Measurements from ENCODE around the gene TXN. TPM values are rescaled to one million over a fixed set of nuclear protein-coding genes. Genes with fewer than 3 reads are reported as not detected.
"Not testable (repeated sequence)": the region's sequence is repeated elsewhere in the genome, so short reads cannot be mapped to it uniquely, and the experiment has no call there.

The TXN gene
- total RNA-seq, 1 experiment from 2014 or later, result 441 TPM

DNA sequence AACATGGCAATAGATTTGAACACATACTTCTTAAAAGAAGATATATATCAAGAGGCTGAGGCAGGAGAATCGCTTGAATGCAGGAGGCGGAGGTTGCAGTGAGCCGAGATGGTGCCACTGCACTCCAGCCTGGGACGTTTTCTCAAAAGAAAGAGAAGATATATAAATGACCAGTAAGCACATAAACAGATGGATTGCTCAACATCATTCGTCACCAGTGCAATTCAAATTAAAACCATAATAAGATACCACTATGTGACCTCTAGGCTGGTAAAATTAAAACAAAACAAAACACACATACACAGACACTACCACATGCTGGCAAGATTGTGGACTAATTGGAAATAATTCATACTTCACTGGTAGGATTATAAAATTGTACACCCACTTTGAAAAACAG is 5.3 kb upstream of the TXN start:
- no peaks in the 10 kb centered on the region for H3K27me3 ChIP-seq
- H3K4me3 ChIP-seq, result no peak overlapping the region
- H3K9me3 ChIP-seq, result no peaks in the 10 kb centered on the region
- H3K36me3 ChIP-seq, result no peaks in the 10 kb centered on the region
- no peak for DNase-seq

- no peak overlapping the region for H3K4me3 ChIP-seq
- no peaks in the 10 kb centered on the region for H3K27me3 ChIP-seq
- no peaks in the 10 kb centered on the region for H3K9me3 ChIP-seq
- no peaks in the 10 kb centered on the region for H3K36me3 ChIP-seq
- no peak for DNase-seq
Observed at GRCh38 chr9:110260911-110261310, 4.6 kb upstream of the TXN start.

DNA sequence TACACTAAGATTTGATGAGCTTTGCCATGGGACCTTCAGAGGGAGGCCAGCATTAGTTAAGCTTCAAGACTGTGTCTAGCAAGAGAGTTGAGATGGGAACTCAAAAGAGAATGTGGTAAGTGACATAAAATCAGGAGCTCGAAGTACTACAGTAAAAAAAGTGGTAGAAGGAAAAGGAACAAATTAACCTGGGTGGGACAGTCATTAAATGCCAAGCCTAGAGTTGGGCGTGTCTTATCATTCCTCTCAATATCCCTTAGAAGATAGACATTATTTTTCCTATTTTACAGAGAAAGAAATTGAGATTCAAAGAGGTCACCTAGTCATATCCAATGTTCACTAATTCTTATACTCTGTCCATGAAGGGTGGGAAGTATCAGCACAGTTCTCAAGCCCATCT is 3.3 kb upstream of the TXN start:
- no peak for DNase-seq
- Histone ChIP-seq H3K4me3 (no peak overlapping the region), H3K9me3 (no peaks in the 10 kb centered on the region), H3K27me3 (no peaks in the 10 kb centered on the region), H3K36me3 (peaks cover 10% of the 10 kb centered on the region)

DNA sequence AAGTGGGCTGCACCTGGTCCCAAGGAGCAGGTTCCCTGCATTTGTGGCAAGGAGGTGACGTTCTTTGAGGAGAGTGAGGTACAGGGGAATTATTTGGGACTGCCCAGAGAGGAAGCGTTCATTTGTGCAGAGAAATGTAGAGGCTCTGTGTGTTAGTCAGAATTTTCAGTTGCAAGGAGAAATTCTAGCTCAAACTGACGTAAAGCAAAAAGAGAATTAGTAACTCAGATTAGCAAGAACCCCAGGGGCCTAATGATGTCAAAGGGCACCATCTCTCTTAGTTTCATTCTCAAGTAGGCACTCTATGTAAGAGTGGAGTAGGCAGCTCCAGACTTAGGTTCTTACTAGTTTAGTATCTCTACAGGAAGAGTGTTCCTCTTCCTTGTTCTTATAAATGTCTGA is 2.4 kb upstream of the TXN start:
- Histone ChIP-seq H3K9me3 (no peaks in the 10 kb centered on the region), H3K4me3 (no peak overlapping the region), H3K36me3 (peaks cover 18% of the 10 kb centered on the region), H3K27me3 (no peaks in the 10 kb centered on the region)
- DNase-seq, result no peak

DNA sequence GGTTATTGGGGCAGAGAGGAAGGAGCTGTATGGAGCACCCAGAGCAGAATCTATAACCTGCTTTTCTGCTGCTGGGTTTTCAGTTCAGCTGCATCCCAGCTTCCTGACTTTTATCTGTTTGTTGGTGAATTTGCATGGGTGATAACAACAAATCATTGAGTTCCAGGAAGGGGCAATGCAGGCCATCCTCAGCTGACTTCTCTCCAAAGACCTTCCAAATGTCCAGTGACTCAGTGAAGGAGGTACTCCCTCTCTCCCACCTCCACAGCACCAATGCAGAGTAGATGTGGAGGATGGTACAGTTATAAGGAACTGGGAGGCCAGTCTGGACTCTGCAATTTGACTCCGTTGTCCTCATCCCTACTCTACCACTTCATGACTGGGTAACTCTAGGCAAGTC is 1.6 kb upstream of the TXN start:
- no peaks in the 10 kb centered on the region for H3K9me3 ChIP-seq
- H3K4me3 ChIP-seq, result no peak overlapping the region; the same call in 1 of the 2 replicates
- H3K36me3 ChIP-seq, result peaks cover 25% of the 10 kb centered on the region
- no peaks in the 10 kb centered on the region for H3K27me3 ChIP-seq
- DNase-seq, result no peak

DNA sequence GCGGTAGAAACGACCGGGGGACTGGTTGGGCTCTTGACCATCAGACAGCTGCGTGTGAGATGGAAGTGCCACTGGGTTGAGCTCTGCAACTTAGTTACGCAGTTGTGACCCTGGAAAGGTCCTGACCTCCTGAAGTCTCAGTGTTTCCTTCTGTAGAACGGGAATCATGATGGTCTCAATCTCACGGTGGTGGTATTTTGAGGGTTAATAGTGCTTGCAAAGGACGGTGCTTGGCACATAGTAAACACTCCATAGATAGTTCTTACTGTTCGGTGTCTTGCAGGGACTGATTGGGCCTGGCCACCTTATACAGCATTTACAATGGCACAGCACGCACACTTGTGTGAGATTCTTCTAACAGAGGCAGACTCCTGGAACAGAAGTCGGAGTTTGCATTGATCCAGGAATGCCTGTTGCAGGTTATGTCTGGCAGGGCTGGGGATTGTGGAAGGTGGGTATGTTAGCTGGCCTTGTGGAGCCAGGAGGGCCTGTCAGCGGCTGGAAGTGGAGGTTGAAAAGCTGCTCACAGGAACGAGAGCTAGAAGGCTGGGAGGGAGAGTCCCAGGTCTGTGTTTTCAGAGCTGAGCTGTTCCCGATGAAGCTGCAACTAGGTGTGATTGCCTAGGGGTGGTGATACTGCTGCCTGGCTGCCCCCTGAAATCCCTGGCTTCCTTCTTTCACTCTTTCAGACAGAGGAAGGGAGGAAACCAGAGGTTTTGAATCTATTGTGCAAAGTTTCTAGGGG is 962 bp upstream of the TXN start:
- H3K4me3 ChIP-seq, result peak overlapping the region; percentile 69
- peak; percentile 14 for DNase-seq
- H3K27me3 ChIP-seq, result no peaks in the 10 kb centered on the region
- no peaks in the 10 kb centered on the region for H3K9me3 ChIP-seq
- peaks cover 30% of the 10 kb centered on the region for H3K36me3 ChIP-seq

GRCh38 chr9:110255463-110256379 is 586 bp downstream of the TXN start:
- no peaks in the 10 kb centered on the region for H3K27me3 ChIP-seq
- peak overlapping the region; percentile 69 for H3K4me3 ChIP-seq
- H3K36me3 ChIP-seq, result peaks cover 36% of the 10 kb centered on the region
- no peaks in the 10 kb centered on the region for H3K9me3 ChIP-seq
- DNase-seq, result peak; percentile 79

GRCh38 chr9:110255034-110255462 is 1.3 kb downstream of the TXN start:
- DNase-seq, result peak; percentile 5
- peak overlapping the region; percentile 69 for H3K4me3 ChIP-seq
- peaks cover 43% of the 10 kb centered on the region for H3K36me3 ChIP-seq
- H3K9me3 ChIP-seq, result no peaks in the 10 kb centered on the region
- no peaks in the 10 kb centered on the region for H3K27me3 ChIP-seq

DNA sequence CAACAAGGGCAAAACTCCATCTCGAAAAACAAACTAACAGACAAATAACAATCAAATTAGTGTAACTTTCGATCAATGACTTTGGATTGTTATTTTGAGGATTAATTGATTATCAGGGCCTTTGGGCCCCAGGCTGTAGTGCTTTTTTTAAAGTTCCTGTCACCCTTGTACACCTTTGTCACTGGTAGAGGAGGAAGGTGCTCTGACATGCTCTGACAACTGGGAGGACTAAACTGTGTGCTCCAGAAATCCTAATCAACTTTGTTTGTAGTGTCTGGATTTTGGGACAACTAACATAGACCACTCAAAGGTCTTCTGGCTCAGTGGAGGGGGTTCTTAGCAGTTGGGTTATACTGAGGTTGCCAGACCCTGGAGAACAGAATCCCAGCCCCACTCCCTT is 1.8 kb downstream of the TXN start:
- Histone ChIP-seq H3K4me3 (peak overlapping the region; percentile 69), H3K36me3 (peaks cover 49% of the 10 kb centered on the region), H3K9me3 (no peaks in the 10 kb centered on the region), H3K27me3 (no peaks in the 10 kb centered on the region)
- no peak for DNase-seq

DNA sequence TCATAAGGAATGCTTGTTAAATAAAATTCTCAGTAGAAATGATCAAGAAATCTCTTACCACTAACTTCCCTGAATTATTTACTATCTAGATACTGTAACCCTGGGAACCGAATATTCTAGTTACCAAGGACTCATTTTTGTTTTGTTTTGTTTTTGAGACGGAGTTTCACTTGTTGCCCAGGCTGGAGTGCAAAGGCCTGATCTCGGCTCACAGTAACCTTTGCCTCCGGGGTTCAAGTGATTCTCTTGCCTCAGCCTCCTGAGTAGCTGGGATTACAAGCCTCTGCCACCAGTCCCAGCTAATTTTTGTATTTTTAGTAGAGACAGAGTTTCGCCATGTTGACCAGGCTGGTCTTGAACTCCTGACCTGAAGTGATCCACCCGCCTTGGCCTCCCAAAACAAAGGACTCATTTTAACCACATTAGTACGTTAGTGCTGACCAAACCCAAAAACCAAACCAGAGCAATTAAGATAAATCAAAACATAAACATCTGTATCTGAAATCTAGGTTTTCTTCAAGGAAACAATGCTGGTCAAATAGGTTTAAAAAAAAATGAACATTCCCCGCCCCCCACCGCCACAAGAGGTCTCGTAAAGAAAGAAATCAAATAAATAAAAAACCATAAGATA is 3.7 kb downstream of the TXN start:
- Histone ChIP-seq H3K4me3 (no peak overlapping the region; the same call in 1 of the 2 replicates), H3K9me3 (no peaks in the 10 kb centered on the region), H3K27me3 (no peaks in the 10 kb centered on the region), H3K36me3 (peaks cover 65% of the 10 kb centered on the region)
- DNase-seq, result no peak

DNA sequence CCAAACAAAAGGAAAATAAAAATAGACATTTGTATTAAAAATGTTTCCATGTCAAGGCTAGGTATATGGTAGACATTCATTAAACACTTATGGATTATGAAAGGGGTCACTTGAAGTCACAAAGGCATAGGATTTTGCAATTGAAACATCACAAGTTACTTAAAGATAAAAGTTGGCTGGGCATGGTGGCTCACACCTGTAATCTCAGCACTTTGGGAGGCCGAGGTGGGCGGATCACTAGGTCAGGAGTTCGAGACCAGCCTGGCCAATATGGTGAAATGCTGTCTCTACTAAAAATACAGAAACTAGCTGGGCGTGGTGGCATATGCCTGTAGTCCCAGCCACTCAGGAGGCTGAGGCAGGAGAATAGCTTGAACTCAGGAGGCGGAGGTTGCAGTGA is 4.5 kb downstream of the TXN start:
- DNase-seq, H3K27me3 ChIP-seq, H3K4me3 ChIP-seq, H3K9me3 ChIP-seq: not testable (repeated sequence)
- peaks cover 72% of the 10 kb centered on the region for H3K36me3 ChIP-seq

DNA sequence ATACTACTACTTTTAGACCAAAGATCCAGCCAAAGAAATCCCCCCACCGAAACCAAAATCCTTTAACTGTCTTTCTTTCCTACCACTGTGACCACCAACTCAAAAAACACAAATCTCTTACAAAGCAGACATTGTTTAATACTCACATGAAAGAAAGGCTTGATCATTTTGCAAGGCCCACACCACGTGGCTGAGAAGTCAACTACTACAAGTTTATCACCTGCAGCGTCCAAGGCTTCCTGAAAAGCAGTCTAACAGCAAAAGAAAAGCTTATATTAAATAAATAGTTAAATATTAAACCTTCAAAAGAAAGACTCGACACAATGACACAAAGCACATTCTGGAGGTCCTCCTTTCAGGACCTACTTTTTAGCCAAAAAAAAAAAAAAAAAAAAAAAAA is 5.1 kb downstream of the TXN start:
- Histone ChIP-seq H3K9me3 (no peaks in the 10 kb centered on the region), H3K36me3 (peaks cover 78% of the 10 kb centered on the region), H3K4me3 (no peak overlapping the region), H3K27me3 (no peaks in the 10 kb centered on the region)
- DNase-seq, result no peak

- H3K9me3 ChIP-seq, result no peaks in the 10 kb centered on the region
- DNase-seq, result no peak
- no peaks in the 10 kb centered on the region for H3K27me3 ChIP-seq
- H3K4me3 ChIP-seq, result no peak overlapping the region
- peaks cover 82% of the 10 kb centered on the region for H3K36me3 ChIP-seq
Observed at GRCh38 chr9:110249603-110250002, 6.7 kb downstream of the TXN start.

- no peak overlapping the region for H3K4me3 ChIP-seq
- DNase-seq, result no peak
- H3K27me3 ChIP-seq, result no peaks in the 10 kb centered on the region
- H3K36me3 ChIP-seq, result peaks cover 81% of the 10 kb centered on the region
- no peaks in the 10 kb centered on the region for H3K9me3 ChIP-seq
Observed at GRCh38 chr9:110248361-110248760, 7.9 kb downstream of the TXN start.

DNA sequence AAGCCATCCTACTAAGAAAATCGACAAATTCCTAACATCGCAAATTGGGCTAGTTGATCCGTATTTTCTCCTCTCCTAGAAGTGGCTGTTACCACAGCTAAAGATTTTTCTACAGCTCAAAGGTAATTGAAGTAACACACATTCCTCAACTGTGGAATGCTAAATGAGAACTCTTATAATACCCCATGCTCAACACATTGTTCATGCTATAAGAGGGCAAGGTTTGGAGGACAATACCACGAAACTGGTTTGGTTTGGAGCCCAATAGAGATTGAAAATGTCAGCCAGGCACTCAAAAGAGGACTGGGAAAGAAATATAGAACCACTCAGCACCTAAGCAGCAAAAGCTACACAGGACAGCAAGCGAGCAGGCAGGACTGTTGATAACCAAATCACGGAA is 10.1 kb downstream of the TXN start:
- no peak overlapping the region for H3K4me3 ChIP-seq
- H3K36me3 ChIP-seq, result peaks cover 88% of the 10 kb centered on the region
- no peak for DNase-seq
- H3K27me3 ChIP-seq, result no peaks in the 10 kb centered on the region
- H3K9me3 ChIP-seq, result no peaks in the 10 kb centered on the region

DNA sequence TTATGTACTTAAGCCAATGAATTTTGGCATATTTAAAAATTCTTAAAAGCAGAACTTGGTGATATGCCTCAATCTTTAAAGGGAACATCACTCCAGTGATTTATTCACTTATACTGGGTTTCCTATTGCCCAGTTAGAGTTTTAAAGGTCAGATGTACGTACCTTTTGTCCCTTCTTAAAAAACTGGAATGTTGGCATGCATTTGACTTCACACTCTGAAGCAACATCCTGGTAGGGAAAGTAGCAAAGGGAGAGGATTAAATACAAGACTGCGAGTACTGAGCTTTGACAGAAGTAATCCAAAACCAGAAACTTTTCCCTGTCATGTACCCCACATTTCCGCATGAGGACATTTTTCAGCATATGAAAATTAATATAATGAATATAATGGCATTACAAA is 11.7 kb downstream of the TXN start:
- Histone ChIP-seq H3K9me3 (no peaks in the 10 kb centered on the region), H3K27me3 (no peaks in the 10 kb centered on the region), H3K4me3 (no peak overlapping the region), H3K36me3 (peaks cover 72% of the 10 kb centered on the region)
- DNase-seq, result no peak

- Histone ChIP-seq H3K36me3 (peaks cover 49% of the 10 kb centered on the region), H3K4me3 (no peak overlapping the region), H3K9me3 (no peaks in the 10 kb centered on the region), H3K27me3 (no peaks in the 10 kb centered on the region)
- DNase-seq, result no peak
Observed at GRCh38 chr9:110241858-110242321, 14.4 kb downstream of the TXN start.

Measured in MG63 (cell line).